IMR-90 (cell line): ENCODE results near the gene ZNF282. TPM values are rescaled to one million over a fixed set of nuclear protein-coding genes. Genes with fewer than 3 reads are reported as not detected.

Experiments used
- ATAC-seq: fragments of 200-7000 bp; cut with Tn5 transposase; 2 replicates; pipeline ENCODE4 v1.9.1; 2020; ENCODE audit warnings: low read depth, mild to moderate bottlenecking, moderate library complexity
- BruUV-seq: library from RNA; stranded (reverse); fragments of 400-500 nt; replicated peaks from 2 replicates; lab custom pipeline; 2021; lab: Mats Ljungman, UMichigan
- CTCF ChIA-PET: fragments of 300-600 bp; formaldehyde crosslinking; extraction: SDS; loops from one replicate; lab custom pipeline; 2021; ENCODE audit warnings: antibody characterized with exemption; lab: Yijun Ruan, JAX
- POLR2A ChIA-PET: fragments of 300-600 bp; sonication (Branson Sonifier 250); formaldehyde crosslinking; loops from one replicate; lab custom pipeline; 2022; ENCODE audit warnings: antibody characterized with exemption; ENCODE audit not compliant: unreplicated experiment; lab: Charles Lee
- DNase-seq: peaks from one replicate; pipeline ENCODE4 v3.0.0; 2013
- H2AFZ ChIP-seq: replicated peaks from 2 replicates; pipeline ENCODE3; 2013; ENCODE audit warnings: low read length, mild to moderate bottlenecking; ENCODE audit not compliant: poor library complexity
- H2AK5ac ChIP-seq: 2 replicates; pipeline ENCODE4 v1.6.1; 2013; ENCODE audit warnings: low read depth, low read length, inconsistent platforms
- H2AK9ac ChIP-seq: replicated peaks from 2 replicates; pipeline ENCODE3; 2013; ENCODE audit warnings: mild to moderate bottlenecking, low read depth, low read length, moderate library complexity; ENCODE audit not compliant: poor library complexity
- H2BK120ac ChIP-seq: 2 replicates; pipeline ENCODE4 v1.6.1; 2013; ENCODE audit warnings: low read depth, low read length, inconsistent platforms
- H2BK15ac ChIP-seq: 3 replicates; pipeline ENCODE4 v1.6.1; 2013; ENCODE audit warnings: low read depth, low read length, inconsistent platforms
- H2BK20ac ChIP-seq: 2 replicates; pipeline ENCODE4 v1.6.1; 2013; ENCODE audit warnings: low read depth, mild to moderate bottlenecking, inconsistent platforms, low read length, moderate library complexity
- H2BK5ac ChIP-seq: 2 replicates; pipeline ENCODE4 v1.6.1; 2013; ENCODE audit warnings: mild to moderate bottlenecking, low read depth, low read length, inconsistent platforms; ENCODE audit not compliant: poor library complexity, severe bottlenecking
- H3K14ac ChIP-seq: replicated peaks from 2 replicates; pipeline ENCODE4 v1.6.1; 2013; ENCODE audit warnings: low read depth, low read length, inconsistent platforms
- H3K18ac ChIP-seq: 2 replicates; pipeline ENCODE4 v1.6.1; 2013; ENCODE audit warnings: low read depth, low read length, control low read depth
- H3K23ac ChIP-seq: 2 replicates; pipeline ENCODE4 v1.6.1; 2013; ENCODE audit warnings: low read depth, low read length, inconsistent platforms
- H3K27ac ChIP-seq: 2 replicates; pipeline ENCODE4 v1.5.1; 2013; ENCODE audit warnings: mild to moderate bottlenecking, control low read depth, low read length; ENCODE audit not compliant: insufficient read depth
- H3K27me3 ChIP-seq: 2 replicates; pipeline ENCODE4 v1.6.1; 2013; ENCODE audit warnings: low read length; ENCODE audit not compliant: control insufficient read depth, insufficient read depth
- H3K36me3 ChIP-seq: 2 replicates; pipeline ENCODE4 v1.6.1; 2013; ENCODE audit warnings: low read length, mixed read lengths; ENCODE audit not compliant: control insufficient read depth, insufficient read depth
- H3K4ac ChIP-seq: 2 replicates; pipeline ENCODE4 v1.6.1; 2013; ENCODE audit warnings: low read depth, low read length, inconsistent platforms
- H3K4me1 ChIP-seq: 2 replicates; pipeline ENCODE4 v1.6.1; 2013; ENCODE audit warnings: low read length, mixed read lengths; ENCODE audit not compliant: control insufficient read depth, insufficient read depth
- H3K4me2 ChIP-seq: 2 replicates; pipeline ENCODE4 v1.6.1; 2013; ENCODE audit warnings: low read depth, mild to moderate bottlenecking, control low read depth, low read length, moderate library complexity
- H3K4me3 ChIP-seq: 2 replicates; pipeline ENCODE4 v1.5.1; 2013; ENCODE audit warnings: low read depth, mild to moderate bottlenecking, control low read depth, low read length, moderate library complexity; ENCODE audit not compliant: insufficient read depth
- H3K56ac ChIP-seq: 2 replicates; pipeline ENCODE4 v1.6.1; 2013; ENCODE audit warnings: low read length, inconsistent platforms; ENCODE audit not compliant: insufficient read depth; ENCODE audit errors: extremely low read depth
- H3K79me1 ChIP-seq, 2 experiments: 2 replicates each; pipeline ENCODE4 v1.6.1; 2013; ENCODE audit warnings: low read length in 2 of 2, inconsistent platforms in 1 of 2, low read depth in 1 of 2
- H3K9ac ChIP-seq: 2 replicates; pipeline ENCODE4 v1.6.1; 2013; ENCODE audit warnings: low read depth, low read length, control low read depth
- H3K9me1 ChIP-seq: 2 replicates; pipeline ENCODE4 v1.6.1; 2013; ENCODE audit warnings: low read length, inconsistent platforms; ENCODE audit not compliant: insufficient read depth
- H3K9me3 ChIP-seq: 2 replicates; pipeline ENCODE4 v1.6.1; 2013; ENCODE audit warnings: low read length; ENCODE audit not compliant: control insufficient read depth, insufficient read depth
- H4K20me1 ChIP-seq: 2 replicates; pipeline ENCODE4 v1.6.1; 2013; ENCODE audit warnings: low read length, inconsistent platforms; ENCODE audit not compliant: insufficient read depth
- H4K5ac ChIP-seq: 2 replicates; pipeline ENCODE4 v1.6.1; 2013; ENCODE audit warnings: mild to moderate bottlenecking, low read depth, low read length, control low read depth
- H4K8ac ChIP-seq, 2 experiments: 2 replicates each; pipeline ENCODE4 v1.6.1; 2013; ENCODE audit warnings: low read depth in 2 of 2, low read length in 2 of 2, control low read depth in 1 of 2, inconsistent platforms in 1 of 2
- H4K91ac ChIP-seq: 2 replicates; pipeline ENCODE4 v1.6.1; 2013; ENCODE audit warnings: low read depth, low read length, inconsistent platforms; ENCODE audit not compliant: insufficient read depth
- BHLHE40 ChIP-seq: fragments of 150-350 bp; IDR thresholded peaks from 2 replicates; pipeline ENCODE4 v1.6.1; 2016; ENCODE audit warnings: mild to moderate bottlenecking, low read depth, low read length
- CEBPB ChIP-seq: IDR thresholded peaks from 2 replicates; pipeline ENCODE4 v1.6.1; 2012; ENCODE audit warnings: low read depth, low read length, improper control_type of control experiment
- CHD1 ChIP-seq: IDR thresholded peaks from 2 replicates; pipeline ENCODE4 v1.6.1; 2012; ENCODE audit warnings: low read depth, low read length, improper control_type of control experiment
- ELK1 ChIP-seq: fragments of 150-350 bp; IDR thresholded peaks from 2 replicates; pipeline ENCODE4 v1.6.1; 2016; ENCODE audit warnings: low read depth, mild to moderate bottlenecking, low read length, moderate library complexity, borderline replicate concordance
- FOS ChIP-seq: fragments of 150-350 bp; IDR thresholded peaks from 2 replicates; pipeline ENCODE4 v1.6.1; 2016; ENCODE audit warnings: low read depth, low read length
- MAFK ChIP-seq: IDR thresholded peaks from 2 replicates; pipeline ENCODE4 v1.6.1; 2012; ENCODE audit warnings: low read depth, low read length, improper control_type of control experiment
- MAZ ChIP-seq: IDR thresholded peaks from 2 replicates; pipeline ENCODE4 v1.6.1; 2012; ENCODE audit warnings: low read depth, mild to moderate bottlenecking, low read length, improper control_type of control experiment, moderate library complexity, borderline replicate concordance
- MXI1 ChIP-seq: IDR thresholded peaks from 2 replicates; pipeline ENCODE4 v1.6.1; 2012; ENCODE audit warnings: low read depth, mild to moderate bottlenecking, low read length, moderate library complexity, borderline replicate concordance
- NFE2L2 ChIP-seq: fragments of 150-350 bp; IDR thresholded peaks from 2 replicates; pipeline ENCODE4 v1.6.1; 2016; ENCODE audit warnings: low read depth, mild to moderate bottlenecking, low read length
- POLR2A ChIP-seq: IDR thresholded peaks from 2 replicates; pipeline ENCODE4 v1.6.1; 2012; ENCODE audit warnings: mild to moderate bottlenecking, low read depth, low read length
- RAD21 ChIP-seq: IDR thresholded peaks from 2 replicates; pipeline ENCODE4 v1.6.1; 2012; ENCODE audit warnings: low read length, improper control_type of control experiment
- RCOR1 ChIP-seq: IDR thresholded peaks from 2 replicates; pipeline ENCODE4 v1.6.1; 2012; ENCODE audit warnings: mild to moderate bottlenecking, low read length, improper control_type of control experiment; ENCODE audit not compliant: insufficient replicate concordance
- RFX5 ChIP-seq: IDR thresholded peaks from 2 replicates; pipeline ENCODE4 v1.8.0; 2012; ENCODE audit warnings: low read depth, mild to moderate bottlenecking, low read length, moderate library complexity
- SMC3 ChIP-seq: fragments of 150-350 bp; IDR thresholded peaks from 2 replicates; pipeline ENCODE4 v1.6.1; 2016; ENCODE audit warnings: low read depth, mild to moderate bottlenecking, antibody characterized with exemption, low read length, moderate library complexity
- USF2 ChIP-seq: fragments of 150-350 bp; IDR thresholded peaks from 2 replicates; pipeline ENCODE4 v1.6.1; 2017; ENCODE audit warnings: mild to moderate bottlenecking, antibody characterized with exemption, low read length, low read depth
- WGBS, 2 experiments: methylation state at CpG; one replicate each; pipeline versions ENCODE4 v1.1.5 to v1.1.7; 2013; ENCODE audit warnings: missing lambda C conversion rate in 2 of 2; ENCODE audit not compliant: insufficient read length in 1 of 2; ENCODE audit errors: extremely low coverage in 2 of 2; 5-methylcytosine and 5-hydroxymethylcytosine counted together
- dilution Hi-C: fragments of 300-500 bp; cut with HindIII; formaldehyde crosslinking; loops from one replicate; pipeline ENCODE4 v1.14.3; 2018; ENCODE audit warnings: low sequenced_read_pairs; ENCODE audit not compliant: unreplicated experiment
- in situ Hi-C: fragments of 300-500 bp; cut with MboI; formaldehyde crosslinking; loops from 3 replicates; pipeline ENCODE4 v1.14.3; 2019; ENCODE audit warnings: low sequenced_read_pairs, inconsistent platforms, mixed read lengths
- intact Hi-C: fragments of 100-400 bp; cut with micrococcal nuclease; formaldehyde crosslinking; loops from 2 replicates; pipeline ENCODE4 v1.10.0; 2022
- polyA plus RNA-seq, 3 experiments: library from polyadenylated mRNA; depleted of rRNA; stranded (reverse); fragments of >200 nt; gene quantifications; 2 replicates each; pipeline ENCODE4 v1.2.3, GENCODE V29; 2012; ENCODE audit warnings: low replicate concordance in 1 of 3
- total RNA-seq: library from RNA; depleted of rRNA; stranded (reverse); fragments of >200 nt; gene quantifications from 2 replicates; pipeline ENCODE4 v1.2.3, GENCODE V29; 2012
- TF ChIP-seq, protein P1 (sequence below): conservative IDR thresholded peaks from 2 replicates; pipeline ENCODE4 v1.5.1; 2012; ENCODE audit warnings: mild to moderate bottlenecking, low read depth, low read length, improper control_type of control experiment

The ZNF282 gene
- total and polyA plus RNA-seq, 2 of the 4 experiments (the other 2 are of a cell fraction) = 7.2 to 11.9 TPM

GRCh38 chr7:149241696-149242095, 46.4 kb downstream of the ZNF282 start:
- H3K79me1 ChIP-seq = peaks cover 8 to 34% of the 10 kb centered on the region in 2 experiments; a peak in 3 of 4 replicates
- H3K9me1 ChIP-seq = 0 out of 2 replicates have a peak, but pooled peaks cover 2% of the 10 kb centered on the region
- no peak overlapping the region for H3K14ac ChIP-seq
- H3K4me3 ChIP-seq = no peak overlapping the region
- intact Hi-C loops (no loop called here), in situ Hi-C loops (no loop called here), dilution Hi-C loops (no loop called here)
- POLR2A ChIA-PET = no interaction called here
- H3K4ac ChIP-seq = no peak overlapping the region
- H3K23ac ChIP-seq = no peak overlapping the region
- no peak overlapping the region for H3K4me2 ChIP-seq
- no peak overlapping the region for H3K56ac ChIP-seq
- H2BK5ac ChIP-seq = no peak overlapping the region
- H2BK15ac ChIP-seq = no peak overlapping the region
- H2AFZ ChIP-seq = no peak overlapping the region
- no peak overlapping the region for H2AK9ac ChIP-seq
- no peak overlapping the region for H3K9ac ChIP-seq
- H4K20me1 ChIP-seq = 0 out of 2 replicates have a peak, but pooled peaks cover 5% of the 10 kb centered on the region
- CTCF ChIA-PET = no interaction called here
- TF ChIP-seq, protein P1, sequence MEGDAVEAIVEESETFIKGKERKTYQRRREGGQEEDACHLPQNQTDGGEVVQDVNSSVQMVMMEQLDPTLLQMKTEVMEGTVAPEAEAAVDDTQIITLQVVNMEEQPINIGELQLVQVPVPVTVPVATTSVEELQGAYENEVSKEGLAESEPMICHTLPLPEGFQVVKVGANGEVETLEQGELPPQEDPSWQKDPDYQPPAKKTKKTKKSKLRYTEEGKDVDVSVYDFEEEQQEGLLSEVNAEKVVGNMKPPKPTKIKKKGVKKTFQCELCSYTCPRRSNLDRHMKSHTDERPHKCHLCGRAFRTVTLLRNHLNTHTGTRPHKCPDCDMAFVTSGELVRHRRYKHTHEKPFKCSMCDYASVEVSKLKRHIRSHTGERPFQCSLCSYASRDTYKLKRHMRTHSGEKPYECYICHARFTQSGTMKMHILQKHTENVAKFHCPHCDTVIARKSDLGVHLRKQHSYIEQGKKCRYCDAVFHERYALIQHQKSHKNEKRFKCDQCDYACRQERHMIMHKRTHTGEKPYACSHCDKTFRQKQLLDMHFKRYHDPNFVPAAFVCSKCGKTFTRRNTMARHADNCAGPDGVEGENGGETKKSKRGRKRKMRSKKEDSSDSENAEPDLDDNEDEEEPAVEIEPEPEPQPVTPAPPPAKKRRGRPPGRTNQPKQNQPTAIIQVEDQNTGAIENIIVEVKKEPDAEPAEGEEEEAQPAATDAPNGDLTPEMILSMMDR = no peak
- TF ChIP-seq MAFK (no peak), CHD1 (no peak), MAZ (no peak), RFX5 (no peak), NFE2L2 (no peak), BHLHE40 (no peak), POLR2A (no peak), USF2 (no peak), CEBPB (no peak), FOS (no peak), RCOR1 (no peak), SMC3 (no peak), MXI1 (no peak), RAD21 (no peak), ELK1 (no peak)
- H3K27ac ChIP-seq = no peak overlapping the region
- DNase-seq (no peak), ATAC-seq (no peak)
- H2AK5ac ChIP-seq = no peak overlapping the region
- H3K36me3 ChIP-seq = no peaks in the 10 kb centered on the region
- no peak overlapping the region for H4K8ac ChIP-seq
- no peak overlapping the region for H4K5ac ChIP-seq
- no peak overlapping the region for H2BK20ac ChIP-seq
- WGBS, 2 experiments = no CpG with 5 or more reads among the region's 5 CpGs
- H3K4me1 ChIP-seq = peaks cover 7% of the 10 kb centered on the region; the same call in 1 of the 2 replicates
- no peak overlapping the region for H2BK120ac ChIP-seq
- H3K27me3 ChIP-seq = no peaks in the 10 kb centered on the region
- no peaks in the 10 kb centered on the region; the same call in 1 of the 2 replicates for H3K9me3 ChIP-seq
- H3K18ac ChIP-seq = no peak overlapping the region
- no TSS peak for BruUV-seq
- no peak overlapping the region for H4K91ac ChIP-seq
